ENCODE measurements around the gene ELL2. TPM values are rescaled to one million over a fixed set of nuclear protein-coding genes. Genes with fewer than 3 reads are reported as not detected.

The ELL2 gene
- polyA plus RNA-seq, 1 donor from 2014 or later, result 1.4 TPM

DNA sequence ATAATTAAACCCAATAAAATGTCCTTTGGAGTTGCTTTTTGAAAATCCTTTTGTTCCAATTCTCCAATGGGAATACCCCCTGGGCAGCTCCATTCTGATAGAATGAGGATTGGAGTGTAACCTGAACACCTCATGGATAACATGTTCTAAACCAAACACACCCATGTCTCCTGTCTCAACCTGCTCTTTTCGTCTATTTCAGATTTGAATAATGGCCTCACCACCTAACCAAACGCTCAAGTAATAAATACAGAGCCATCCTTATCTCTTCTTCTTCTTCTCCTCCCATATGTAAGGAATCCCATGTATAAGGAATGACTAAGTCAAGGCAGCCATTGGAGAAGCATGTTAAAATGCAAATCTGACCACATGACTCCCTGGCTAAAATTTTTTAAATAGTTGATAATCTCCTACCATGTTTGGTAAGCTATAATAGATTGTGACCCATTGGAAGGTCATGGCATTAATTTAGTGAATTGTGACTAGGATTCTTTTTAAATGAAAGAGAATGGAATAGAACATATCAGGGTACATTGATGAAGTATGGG is 26.0 kb downstream of the ELL2 start:
- Histone ChIP-seq H3K9me3 (ENCODE audit: low read length) (no peaks in the 10 kb centered on the region), H3K9ac (ENCODE audit: low read length) (no peak overlapping the region), H4K20me1 (ENCODE audit: insufficient read depth) (no peaks in the 10 kb centered on the region), H3K27ac (ENCODE audit: low read length) (no peak overlapping the region), H3K79me2 (replicated peaks; ENCODE audit: insufficient read depth, low read length) (no peaks in the 10 kb centered on the region), H3K4me3 (ENCODE audit: low read length) (no peak overlapping the region), H3K36me3 (ENCODE audit: insufficient read depth, low read length) (no peaks in the 10 kb centered on the region), H3K9me2 (ENCODE audit: insufficient read depth, low read length) (no peaks in the 10 kb centered on the region), H3K27me3 (ENCODE audit: insufficient read depth, low read depth, low read length) (no peaks in the 10 kb centered on the region), H3K4me2 (ENCODE audit: low read length) (no peak overlapping the region), H2AFZ (ENCODE audit: low read depth, low read length) (no peak overlapping the region), H3F3A (ENCODE audit: insufficient read depth, low read length, poor library complexity, severe bottlenecking) (no peaks in the 10 kb centered on the region)
- TF ChIP-seq MXI1 (conservative IDR thresholded peaks at IDR 0.05; ENCODE audit: poor library complexity, severe bottlenecking) (no peak), RAD21 (conservative IDR thresholded peaks at IDR 0.05) (no peak), EZH2 (IDR thresholded peaks at IDR 0.05; ENCODE audit: borderline replicate concordance, insufficient read depth, low read length, poor library complexity, severe bottlenecking) (no peak), SMC3 (conservative IDR thresholded peaks at IDR 0.05; ENCODE audit: poor library complexity) (no peak), EP300 (conservative IDR thresholded peaks at IDR 0.05; ENCODE audit: poor library complexity, severe bottlenecking) (no peak), POLR2AphosphoS5 (IDR thresholded peaks at IDR 0.05) (no peak), TAF1 (IDR thresholded peaks at IDR 0.05; ENCODE audit: low read depth) (no peak)
- TF ChIP-seq, protein P1, sequence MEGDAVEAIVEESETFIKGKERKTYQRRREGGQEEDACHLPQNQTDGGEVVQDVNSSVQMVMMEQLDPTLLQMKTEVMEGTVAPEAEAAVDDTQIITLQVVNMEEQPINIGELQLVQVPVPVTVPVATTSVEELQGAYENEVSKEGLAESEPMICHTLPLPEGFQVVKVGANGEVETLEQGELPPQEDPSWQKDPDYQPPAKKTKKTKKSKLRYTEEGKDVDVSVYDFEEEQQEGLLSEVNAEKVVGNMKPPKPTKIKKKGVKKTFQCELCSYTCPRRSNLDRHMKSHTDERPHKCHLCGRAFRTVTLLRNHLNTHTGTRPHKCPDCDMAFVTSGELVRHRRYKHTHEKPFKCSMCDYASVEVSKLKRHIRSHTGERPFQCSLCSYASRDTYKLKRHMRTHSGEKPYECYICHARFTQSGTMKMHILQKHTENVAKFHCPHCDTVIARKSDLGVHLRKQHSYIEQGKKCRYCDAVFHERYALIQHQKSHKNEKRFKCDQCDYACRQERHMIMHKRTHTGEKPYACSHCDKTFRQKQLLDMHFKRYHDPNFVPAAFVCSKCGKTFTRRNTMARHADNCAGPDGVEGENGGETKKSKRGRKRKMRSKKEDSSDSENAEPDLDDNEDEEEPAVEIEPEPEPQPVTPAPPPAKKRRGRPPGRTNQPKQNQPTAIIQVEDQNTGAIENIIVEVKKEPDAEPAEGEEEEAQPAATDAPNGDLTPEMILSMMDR (IDR thresholded peaks at IDR 0.05; ENCODE audit: poor library complexity, severe bottlenecking), result no peak
- TF ChIP-seq, protein P2, sequence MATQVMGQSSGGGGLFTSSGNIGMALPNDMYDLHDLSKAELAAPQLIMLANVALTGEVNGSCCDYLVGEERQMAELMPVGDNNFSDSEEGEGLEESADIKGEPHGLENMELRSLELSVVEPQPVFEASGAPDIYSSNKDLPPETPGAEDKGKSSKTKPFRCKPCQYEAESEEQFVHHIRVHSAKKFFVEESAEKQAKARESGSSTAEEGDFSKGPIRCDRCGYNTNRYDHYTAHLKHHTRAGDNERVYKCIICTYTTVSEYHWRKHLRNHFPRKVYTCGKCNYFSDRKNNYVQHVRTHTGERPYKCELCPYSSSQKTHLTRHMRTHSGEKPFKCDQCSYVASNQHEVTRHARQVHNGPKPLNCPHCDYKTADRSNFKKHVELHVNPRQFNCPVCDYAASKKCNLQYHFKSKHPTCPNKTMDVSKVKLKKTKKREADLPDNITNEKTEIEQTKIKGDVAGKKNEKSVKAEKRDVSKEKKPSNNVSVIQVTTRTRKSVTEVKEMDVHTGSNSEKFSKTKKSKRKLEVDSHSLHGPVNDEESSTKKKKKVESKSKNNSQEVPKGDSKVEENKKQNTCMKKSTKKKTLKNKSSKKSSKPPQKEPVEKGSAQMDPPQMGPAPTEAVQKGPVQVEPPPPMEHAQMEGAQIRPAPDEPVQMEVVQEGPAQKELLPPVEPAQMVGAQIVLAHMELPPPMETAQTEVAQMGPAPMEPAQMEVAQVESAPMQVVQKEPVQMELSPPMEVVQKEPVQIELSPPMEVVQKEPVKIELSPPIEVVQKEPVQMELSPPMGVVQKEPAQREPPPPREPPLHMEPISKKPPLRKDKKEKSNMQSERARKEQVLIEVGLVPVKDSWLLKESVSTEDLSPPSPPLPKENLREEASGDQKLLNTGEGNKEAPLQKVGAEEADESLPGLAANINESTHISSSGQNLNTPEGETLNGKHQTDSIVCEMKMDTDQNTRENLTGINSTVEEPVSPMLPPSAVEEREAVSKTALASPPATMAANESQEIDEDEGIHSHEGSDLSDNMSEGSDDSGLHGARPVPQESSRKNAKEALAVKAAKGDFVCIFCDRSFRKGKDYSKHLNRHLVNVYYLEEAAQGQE (IDR thresholded peaks at IDR 0.05; ENCODE audit: borderline replicate concordance), result no peak

- Histone ChIP-seq H3K4me3 (ENCODE audit: low read length) (no peak overlapping the region), H4K20me1 (ENCODE audit: insufficient read depth) (no peaks in the 10 kb centered on the region), H3F3A (ENCODE audit: insufficient read depth, low read length, poor library complexity, severe bottlenecking) (no peaks in the 10 kb centered on the region), H2AFZ (ENCODE audit: low read depth, low read length) (no peak overlapping the region), H3K36me3 (ENCODE audit: insufficient read depth, low read length) (no peaks in the 10 kb centered on the region), H3K4me2 (ENCODE audit: low read length) (no peak overlapping the region), H3K27ac (ENCODE audit: low read length) (no peak overlapping the region), H3K79me2 (replicated peaks; ENCODE audit: insufficient read depth, low read length) (no peaks in the 10 kb centered on the region), H3K9ac (ENCODE audit: low read length) (no peak overlapping the region), H3K27me3 (ENCODE audit: insufficient read depth, low read depth, low read length) (no peaks in the 10 kb centered on the region), H3K9me3 (ENCODE audit: low read length) (no peaks in the 10 kb centered on the region), H3K9me2 (ENCODE audit: insufficient read depth, low read length) (no peaks in the 10 kb centered on the region)
- no peak for TF ChIP-seq MXI1 (conservative IDR thresholded peaks at IDR 0.05; ENCODE audit: poor library complexity, severe bottlenecking)
- no peak for TF ChIP-seq EZH2 (IDR thresholded peaks at IDR 0.05; ENCODE audit: borderline replicate concordance, insufficient read depth, low read length, poor library complexity, severe bottlenecking)
- TF ChIP-seq POLR2AphosphoS5 (IDR thresholded peaks at IDR 0.05), result no peak
- no peak for TF ChIP-seq SMC3 (conservative IDR thresholded peaks at IDR 0.05; ENCODE audit: poor library complexity)
- TF ChIP-seq EP300 (conservative IDR thresholded peaks at IDR 0.05; ENCODE audit: poor library complexity, severe bottlenecking), result no peak
- TF ChIP-seq, protein P1 (IDR thresholded peaks at IDR 0.05; ENCODE audit: poor library complexity, severe bottlenecking), result no peak
- TF ChIP-seq, protein P2 (IDR thresholded peaks at IDR 0.05; ENCODE audit: borderline replicate concordance), result no peak
- no peak for TF ChIP-seq RAD21 (conservative IDR thresholded peaks at IDR 0.05)
- no peak for TF ChIP-seq TAF1 (IDR thresholded peaks at IDR 0.05; ENCODE audit: low read depth)
These were observed 27.3 kb downstream of the ELL2 start for GRCh38 chr5:95934207-95934804.

Data from neural cell (in vitro differentiated cells).